Measurements from ENCODE around the gene GALE.

DNA sequence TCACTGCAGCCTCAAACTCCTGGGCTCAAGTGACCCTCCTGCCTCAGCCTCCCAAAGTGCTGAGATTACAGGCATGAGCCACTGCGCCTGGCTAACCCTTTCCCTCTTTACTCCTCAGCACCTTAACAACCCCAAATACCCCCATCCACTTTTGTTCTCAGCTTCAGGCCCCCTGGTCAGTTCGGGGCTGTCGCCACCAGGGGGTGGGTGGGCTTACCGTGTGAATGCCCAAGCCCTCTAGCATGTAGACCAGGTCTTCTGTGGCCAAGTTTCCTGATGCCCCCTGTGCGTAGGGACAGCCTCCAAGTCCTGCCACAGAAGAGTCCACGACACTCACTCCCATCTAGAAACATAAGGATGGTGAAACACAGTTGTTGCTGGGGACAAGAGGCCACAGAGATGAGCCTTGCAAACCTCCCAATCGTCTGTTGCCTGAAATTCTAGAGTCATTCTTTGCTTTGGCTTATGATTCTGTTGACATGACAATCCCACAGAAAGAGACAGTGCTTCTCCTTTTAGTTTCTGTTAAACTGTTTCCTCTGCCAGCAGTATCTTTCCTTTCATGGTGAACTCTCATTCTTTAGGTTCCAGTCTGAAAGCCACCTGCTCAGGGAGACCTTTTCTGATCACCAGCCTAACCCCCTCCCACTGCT lies 3.8 kb upstream of the GALE start:
- TF ChIP-seq CTCF (IDR thresholded peaks at IDR 0.05; ENCODE audit: low read depth, low read length): peak; percentile 15
- no peak for TF ChIP-seq POLR2A (IDR thresholded peaks at IDR 0.05; ENCODE audit: extremely low read depth, insufficient read length)
- TF ChIP-seq MYC (IDR thresholded peaks at IDR 0.05; ENCODE audit: low read depth, low read length): no peak
